OCI-LY3 (cell line): Measurements from ENCODE around the gene MAN2A1.
"Not testable (repeated sequence)": the region's sequence is repeated elsewhere in the genome, so short reads cannot be mapped to it uniquely, and the experiment has no call there.

Experiments
- H2AFZ ChIP-seq: fragments of 200-600, 300-600 bp; shearing (Covaris generic); 2 replicates; pipeline ENCODE4 v1.6.0; 2014; ENCODE audit warnings: antibody characterized with exemption, low read depth, low read length
- H3K27ac ChIP-seq: fragments of 200-600, 300-600 bp; sonication (generic); 2 replicates; pipeline ENCODE4 v1.5.1; 2014; ENCODE audit warnings: mild to moderate bottlenecking, low read length, moderate library complexity, mixed read lengths
- H3K27me3 ChIP-seq: fragments of 200-600, 300-600 bp; sonication (generic); 2 replicates; pipeline ENCODE4 v1.6.1; 2014; ENCODE audit warnings: low read depth, low read length, mixed read lengths
- H3K36me3 ChIP-seq: fragments of 200-600, 300-600 bp; sonication (generic); replicated peaks from 2 replicates; pipeline ENCODE3; 2014; ENCODE audit warnings: low read depth, low read length, mixed read lengths
- H3K4me1 ChIP-seq: fragments of 300-600, 200-600 bp; sonication (generic); 2 replicates; pipeline ENCODE4 v1.6.1; 2014; ENCODE audit warnings: low read length, mixed read lengths
- H3K4me2 ChIP-seq: fragments of 200-600, 300-600 bp; sonication (generic); 2 replicates; pipeline ENCODE4 v1.6.1; 2014; ENCODE audit warnings: low read length, mixed read lengths
- H3K4me3 ChIP-seq: fragments of 300-600, 200-600 bp; sonication (generic); 2 replicates; pipeline ENCODE4 v1.5.1; 2014; ENCODE audit warnings: antibody characterized with exemption, mild to moderate bottlenecking, low read length, moderate library complexity
- H3K79me2 ChIP-seq: fragments of 300-600, 200-600 bp; shearing (Covaris generic); 2 replicates; pipeline ENCODE4 v1.6.1; 2014; ENCODE audit warnings: mild to moderate bottlenecking, low read length, mixed read lengths
- H3K9ac ChIP-seq: fragments of 300-600, 200-600 bp; shearing (Covaris generic); 2 replicates; pipeline ENCODE4 v1.6.0; 2014; ENCODE audit warnings: mild to moderate bottlenecking, low read length, moderate library complexity
- H3K9me3 ChIP-seq: fragments of 200-600, 300-600 bp; shearing (Covaris generic); 2 replicates; pipeline ENCODE4 v1.6.1; 2014; ENCODE audit warnings: low read length, mixed read lengths; ENCODE audit not compliant: insufficient read depth
- H4K20me1 ChIP-seq: fragments of 200-600, 300-600 bp; sonication (generic); 2 replicates; pipeline ENCODE4 v1.6.1; 2016; ENCODE audit warnings: low read length, mixed read lengths; ENCODE audit not compliant: insufficient read depth
- EZH2phosphoT487 ChIP-seq: fragments of 200-600 bp; shearing (Covaris generic); IDR thresholded peaks from 2 replicates; pipeline ENCODE4 v1.6.1; 2018; ENCODE audit warnings: antibody characterized with exemption, mixed run types, low read depth
- TF ChIP-seq, protein P1 (sequence below): fragments of 200-600, 300-600 bp; sonication (generic); IDR thresholded peaks from 2 replicates; pipeline ENCODE4 v1.5.1; 2014; ENCODE audit warnings: antibody characterized with exemption, low read length, low read depth

Gene MAN2A1

DNA sequence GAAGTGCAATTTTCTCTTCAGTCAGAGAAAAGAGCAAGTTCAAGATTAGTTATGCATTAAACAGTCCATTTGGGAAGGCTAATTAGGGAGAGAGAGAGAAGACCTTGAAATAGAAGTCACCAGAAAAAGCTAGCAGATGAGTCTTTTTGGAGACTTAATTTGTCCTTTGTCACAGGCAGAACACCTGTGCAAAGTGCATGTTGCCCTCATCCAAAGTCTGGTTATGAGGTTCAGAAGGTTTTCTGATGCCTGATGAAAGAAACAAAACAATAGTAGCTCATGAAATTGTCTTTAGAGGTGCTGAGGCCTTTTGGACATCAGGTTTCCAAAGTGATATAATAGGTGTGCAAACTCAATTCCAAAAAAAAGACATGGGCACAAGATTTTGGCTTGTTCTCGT, 199.3 kb downstream of the MAN2A1 start:
- H3K36me3 ChIP-seq = no peaks in the 10 kb centered on the region
- no peaks in the 10 kb centered on the region for H3K79me2 ChIP-seq
- H3K27ac ChIP-seq = no peak overlapping the region
- no peak overlapping the region for H3K4me2 ChIP-seq
- no peaks in the 10 kb centered on the region for H3K27me3 ChIP-seq
- peaks cover 15% of the 10 kb centered on the region for H3K4me1 ChIP-seq
- H4K20me1 ChIP-seq = no peaks in the 10 kb centered on the region
- H3K9ac ChIP-seq = no peak overlapping the region
- H3K9me3 ChIP-seq = no peaks in the 10 kb centered on the region
- H3K4me3 ChIP-seq = no peak overlapping the region
- H2AFZ ChIP-seq = no peak overlapping the region
- TF ChIP-seq, protein P1, sequence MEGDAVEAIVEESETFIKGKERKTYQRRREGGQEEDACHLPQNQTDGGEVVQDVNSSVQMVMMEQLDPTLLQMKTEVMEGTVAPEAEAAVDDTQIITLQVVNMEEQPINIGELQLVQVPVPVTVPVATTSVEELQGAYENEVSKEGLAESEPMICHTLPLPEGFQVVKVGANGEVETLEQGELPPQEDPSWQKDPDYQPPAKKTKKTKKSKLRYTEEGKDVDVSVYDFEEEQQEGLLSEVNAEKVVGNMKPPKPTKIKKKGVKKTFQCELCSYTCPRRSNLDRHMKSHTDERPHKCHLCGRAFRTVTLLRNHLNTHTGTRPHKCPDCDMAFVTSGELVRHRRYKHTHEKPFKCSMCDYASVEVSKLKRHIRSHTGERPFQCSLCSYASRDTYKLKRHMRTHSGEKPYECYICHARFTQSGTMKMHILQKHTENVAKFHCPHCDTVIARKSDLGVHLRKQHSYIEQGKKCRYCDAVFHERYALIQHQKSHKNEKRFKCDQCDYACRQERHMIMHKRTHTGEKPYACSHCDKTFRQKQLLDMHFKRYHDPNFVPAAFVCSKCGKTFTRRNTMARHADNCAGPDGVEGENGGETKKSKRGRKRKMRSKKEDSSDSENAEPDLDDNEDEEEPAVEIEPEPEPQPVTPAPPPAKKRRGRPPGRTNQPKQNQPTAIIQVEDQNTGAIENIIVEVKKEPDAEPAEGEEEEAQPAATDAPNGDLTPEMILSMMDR = no peak
- no peak for TF ChIP-seq EZH2phosphoT487

DNA sequence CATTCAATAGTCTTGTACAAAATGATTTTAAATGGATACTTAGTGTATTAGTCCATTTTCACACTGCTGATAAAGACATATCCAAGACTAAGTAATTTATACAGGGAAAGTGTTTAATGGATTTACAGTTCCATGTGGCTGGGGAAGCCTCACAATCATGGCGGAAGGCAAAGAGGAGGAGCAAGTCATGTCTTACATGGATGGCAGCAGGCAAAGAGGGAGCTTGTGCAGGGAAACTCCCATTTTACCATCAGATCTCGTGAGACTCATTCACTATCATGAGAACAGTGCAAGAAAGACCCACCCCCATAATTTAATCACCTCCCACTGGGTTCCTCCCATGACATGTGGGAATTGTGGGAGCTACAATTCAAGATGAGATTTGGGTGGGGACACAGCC, 203.5 kb downstream of the MAN2A1 start:
- not testable (repeated sequence) for H3K9ac ChIP-seq, H3K36me3 ChIP-seq, H4K20me1 ChIP-seq, H3K27ac ChIP-seq, H3K27me3 ChIP-seq, H2AFZ ChIP-seq, H3K9me3 ChIP-seq, H3K79me2 ChIP-seq, H3K4me3 ChIP-seq, H3K4me2 ChIP-seq, H3K4me1 ChIP-seq

DNA sequence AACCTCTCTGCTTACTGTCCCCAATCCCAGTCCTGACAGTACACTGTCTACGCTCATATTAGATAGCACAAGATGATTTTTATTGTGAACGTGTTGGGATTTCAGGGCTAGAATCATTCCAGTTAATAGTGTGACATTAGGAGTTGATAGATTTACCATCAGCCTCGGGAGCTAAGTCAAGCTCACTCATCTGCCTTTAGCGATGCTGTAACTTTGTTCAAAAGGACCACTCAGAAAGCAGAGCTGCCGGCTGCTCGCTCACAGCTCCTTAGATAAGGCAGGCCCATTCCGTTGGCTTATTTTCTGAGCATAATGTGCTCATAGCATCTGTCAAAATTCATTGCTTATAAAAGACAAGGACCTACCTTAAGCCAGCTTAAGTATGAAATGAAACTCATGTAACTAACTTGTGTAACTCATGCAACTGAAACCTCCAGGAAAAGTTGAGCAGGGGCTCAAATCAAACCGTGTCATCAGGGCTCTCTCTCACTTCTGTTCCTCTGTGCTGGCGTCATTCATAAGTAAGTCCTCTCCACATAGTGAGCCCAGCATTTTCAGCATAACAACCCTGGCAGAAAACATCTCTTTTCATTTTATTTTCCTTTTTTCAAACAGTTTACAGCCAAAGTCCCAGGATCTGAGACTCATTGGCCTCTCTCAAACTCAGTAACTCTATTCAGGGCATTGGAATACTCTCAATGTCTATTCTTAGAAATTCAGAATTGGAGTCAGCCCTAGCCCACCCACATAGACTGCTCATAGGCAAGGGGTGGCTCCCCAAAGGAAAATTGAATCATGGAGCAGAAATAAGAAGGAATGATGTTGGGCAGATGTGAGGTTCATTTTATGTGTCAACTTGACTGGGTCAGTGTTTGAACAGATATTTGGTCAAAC, 208.8 kb downstream of the MAN2A1 start:
- Histone ChIP-seq H3K27me3 (no peaks in the 10 kb centered on the region), H3K4me3 (no peak overlapping the region), H3K79me2 (no peaks in the 10 kb centered on the region), H3K9me3 (no peaks in the 10 kb centered on the region), H2AFZ (no peak overlapping the region), H3K9ac (no peak overlapping the region), H4K20me1 (no peaks in the 10 kb centered on the region), H3K4me1 (no peaks in the 10 kb centered on the region), H3K36me3 (no peaks in the 10 kb centered on the region), H3K27ac (no peak overlapping the region), H3K4me2 (no peak overlapping the region)
- TF ChIP-seq EZH2phosphoT487 = no peak
- TF ChIP-seq, protein P1 = no peak

DNA sequence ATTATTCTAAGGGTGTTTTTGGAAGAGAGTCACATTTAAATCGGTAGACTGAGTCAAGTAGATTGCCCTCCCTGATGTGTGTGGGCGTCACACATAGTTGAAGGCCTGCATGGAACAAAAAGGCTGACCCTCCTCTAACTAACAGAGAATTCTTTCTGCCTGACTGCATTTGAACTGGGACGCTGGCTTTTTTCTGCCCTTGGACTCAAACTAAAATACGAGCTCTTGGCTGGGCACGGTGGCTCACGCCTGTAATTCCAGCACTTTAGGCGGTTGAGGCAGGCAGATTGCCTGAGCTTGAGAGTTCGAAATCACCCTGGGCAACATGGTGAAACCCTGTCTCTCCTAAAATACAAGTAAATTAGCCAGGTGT, 209.4 kb downstream of the MAN2A1 start:
- no peak overlapping the region for H3K4me3 ChIP-seq
- no peaks in the 10 kb centered on the region for H3K79me2 ChIP-seq
- H3K27ac ChIP-seq = no peak overlapping the region
- no peak overlapping the region for H3K4me2 ChIP-seq
- H3K9me3 ChIP-seq = no peaks in the 10 kb centered on the region
- H3K9ac ChIP-seq = no peak overlapping the region
- H2AFZ ChIP-seq = no peak overlapping the region
- H3K4me1 ChIP-seq = no peaks in the 10 kb centered on the region
- no peaks in the 10 kb centered on the region for H4K20me1 ChIP-seq
- TF ChIP-seq, protein P1 = no peak
- no peak for TF ChIP-seq EZH2phosphoT487
- no peaks in the 10 kb centered on the region for H3K27me3 ChIP-seq
- H3K36me3 ChIP-seq = no peaks in the 10 kb centered on the region
